Activated CD8-positive, alpha-beta memory T cell treated with anti-CD3 and anti-CD28 coated beads for 4 hours (primary cell): ENCODE results near the gene TMEM106B.

Experiments used
- DNase-seq, 2 donors: peaks; one replicate each; pipeline ENCODE4 v3.0.0-alpha.2; 2020; ENCODE audit warnings: low read depth in 2 of 2

The TMEM106B gene

DNA sequence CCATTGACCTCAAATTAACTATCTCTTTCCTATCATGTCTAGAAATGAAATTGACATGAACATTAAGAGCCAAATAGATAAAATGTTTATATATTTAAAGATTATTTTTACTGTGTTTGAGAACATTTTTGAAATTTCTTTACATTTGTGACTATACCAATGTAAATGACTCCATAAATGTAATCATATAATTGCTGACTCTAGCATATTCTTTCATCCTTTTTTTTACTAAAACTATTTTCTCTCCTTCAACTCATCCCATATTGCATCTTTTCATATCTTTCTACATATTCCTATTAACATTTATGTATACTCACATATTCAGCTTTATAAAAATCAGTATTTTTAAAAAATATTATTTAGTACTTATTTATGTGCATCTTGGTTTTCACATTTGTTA lies 16.9 kb downstream of the TMEM106B start:
- no peak for DNase-seq

DNA sequence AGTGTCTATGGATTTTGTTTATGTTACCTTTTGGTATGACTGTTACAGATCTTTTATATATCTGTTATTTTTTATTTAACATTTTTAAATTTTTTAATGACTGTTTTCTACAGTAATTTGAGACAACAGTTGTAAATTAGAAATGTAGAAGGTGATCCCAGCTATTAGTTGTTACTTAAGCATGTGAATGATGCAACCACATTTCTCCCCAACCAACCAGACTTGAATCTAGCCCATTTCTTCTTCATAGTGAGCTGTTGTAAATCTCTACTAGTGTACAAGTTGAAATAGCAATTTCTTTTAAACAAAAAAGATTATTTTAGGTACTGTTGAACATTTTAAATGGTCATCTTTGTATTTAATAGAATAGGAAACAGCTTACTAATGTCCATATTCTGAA lies 18.0 kb downstream of the TMEM106B start:
- no peak for DNase-seq

DNA sequence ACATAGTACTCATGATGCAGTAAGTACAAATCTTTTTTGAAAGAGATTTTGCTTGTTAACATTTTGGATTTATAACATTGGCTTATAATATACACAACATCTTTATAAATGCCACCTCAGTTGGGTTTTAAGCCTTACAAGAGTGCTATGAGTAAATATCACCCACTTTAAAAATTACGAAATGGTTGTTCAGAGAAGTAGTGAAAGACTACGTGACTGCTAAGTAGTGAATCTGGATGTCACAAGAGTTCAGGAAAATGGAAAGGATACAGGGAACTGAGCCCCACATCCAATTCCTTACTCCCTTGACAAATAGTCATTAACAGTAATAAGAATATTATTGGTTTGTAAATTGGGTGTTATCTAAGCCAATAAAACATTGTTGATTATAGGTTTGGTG lies 20.0 kb downstream of the TMEM106B start:
- no peak for DNase-seq

DNA sequence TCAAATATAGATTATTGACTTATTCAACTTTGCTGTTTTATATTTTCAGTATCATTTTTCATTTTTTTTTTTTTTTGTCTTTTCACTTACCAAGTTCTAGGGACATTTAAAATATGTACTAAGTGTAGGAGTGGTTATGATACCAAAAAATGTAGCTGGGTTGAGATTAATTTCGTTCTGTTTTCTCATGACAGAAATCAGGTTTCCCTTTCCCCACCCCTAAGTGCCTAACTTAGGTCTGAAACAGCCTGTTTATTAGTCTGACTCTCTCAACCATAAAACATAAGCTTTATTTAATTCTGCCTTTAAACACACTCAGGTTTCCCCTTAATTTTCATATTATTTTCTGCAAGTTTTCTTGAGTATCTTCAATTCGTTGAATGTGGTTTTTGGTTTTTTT lies 22.1 kb downstream of the TMEM106B start:
- no peak for DNase-seq

DNA sequence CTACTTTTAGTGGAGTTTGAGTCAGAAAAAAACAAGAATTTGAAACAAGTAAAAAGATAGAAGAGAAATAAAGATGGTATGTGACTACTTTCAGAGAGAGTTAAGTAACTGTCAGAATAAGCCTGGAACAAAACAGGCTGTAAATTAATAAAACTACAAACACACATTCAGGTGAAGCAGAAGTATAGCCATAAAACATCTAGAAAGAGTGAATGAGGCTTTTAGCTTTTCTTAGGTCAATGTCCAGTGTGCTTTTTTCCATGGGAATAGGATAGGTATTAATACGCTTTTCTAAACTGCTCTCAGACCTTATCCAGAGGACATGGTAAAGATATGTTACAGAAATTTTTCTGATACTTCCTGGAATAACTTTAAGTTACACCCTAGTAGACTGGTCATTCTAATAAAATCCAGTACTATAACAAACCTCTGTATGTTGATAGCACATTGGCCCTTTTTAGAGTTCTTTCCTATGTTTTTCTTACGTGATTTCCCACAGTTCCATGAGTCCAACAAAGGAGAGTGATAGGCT lies 23.3 kb downstream of the TMEM106B start:
- no peak for DNase-seq

DNA sequence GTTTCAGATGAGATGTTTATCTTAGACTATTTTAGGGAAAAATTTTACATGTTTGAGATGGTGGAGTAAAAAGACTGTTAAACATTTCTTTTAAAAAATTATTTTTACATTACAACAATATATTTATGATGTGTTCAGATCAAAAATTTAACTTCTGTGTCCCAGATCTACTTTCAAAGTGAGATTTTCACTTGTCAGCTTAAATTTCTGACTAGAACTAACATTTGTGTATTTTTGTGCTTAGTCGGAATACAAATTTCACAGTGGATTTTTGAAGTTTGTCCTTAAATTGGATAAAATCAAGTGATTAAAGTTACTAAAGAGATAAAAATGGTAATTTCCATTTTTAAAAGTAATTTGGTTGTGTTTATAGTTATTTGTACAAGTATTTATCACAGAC lies 24.9 kb downstream of the TMEM106B start:
- DNase-seq = no peak

DNA sequence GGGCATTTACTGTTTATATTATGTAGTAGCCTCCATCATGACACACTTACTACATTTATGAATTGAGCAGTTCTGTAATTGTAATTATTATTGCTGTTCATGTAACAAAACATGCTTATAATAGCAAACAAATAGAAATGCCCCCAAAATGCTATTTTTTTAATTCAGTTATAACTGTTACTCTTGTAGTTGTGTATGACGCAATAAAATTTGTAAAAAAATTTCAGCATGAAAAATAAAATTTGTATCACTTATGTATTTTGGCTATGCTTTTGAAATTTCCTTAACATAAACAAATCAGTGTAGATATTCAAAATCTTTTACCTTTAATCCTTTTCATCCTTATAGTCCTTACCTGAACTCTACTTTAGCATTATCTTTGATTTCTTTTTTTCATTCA lies 25.9 kb downstream of the TMEM106B start:
- no peak for DNase-seq

DNA sequence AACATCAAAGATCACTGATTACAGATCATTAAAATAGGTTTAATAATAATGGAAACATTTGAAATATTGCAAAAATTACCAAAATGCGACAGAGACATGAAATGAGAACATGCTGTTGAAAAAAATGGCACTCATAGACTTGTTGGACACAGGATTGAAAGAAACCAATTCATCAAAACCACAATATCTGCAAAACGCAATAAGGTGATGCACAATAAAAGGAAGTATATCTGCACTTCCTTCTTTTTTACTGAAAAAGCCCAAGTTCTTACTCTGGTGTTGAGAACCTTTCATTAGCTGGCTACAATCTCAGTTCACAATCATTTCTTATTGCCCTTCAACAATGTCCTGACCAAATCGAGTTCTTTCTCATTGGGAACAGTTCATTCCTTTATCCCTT lies 28.7 kb downstream of the TMEM106B start:
- DNase-seq = no peak

DNA sequence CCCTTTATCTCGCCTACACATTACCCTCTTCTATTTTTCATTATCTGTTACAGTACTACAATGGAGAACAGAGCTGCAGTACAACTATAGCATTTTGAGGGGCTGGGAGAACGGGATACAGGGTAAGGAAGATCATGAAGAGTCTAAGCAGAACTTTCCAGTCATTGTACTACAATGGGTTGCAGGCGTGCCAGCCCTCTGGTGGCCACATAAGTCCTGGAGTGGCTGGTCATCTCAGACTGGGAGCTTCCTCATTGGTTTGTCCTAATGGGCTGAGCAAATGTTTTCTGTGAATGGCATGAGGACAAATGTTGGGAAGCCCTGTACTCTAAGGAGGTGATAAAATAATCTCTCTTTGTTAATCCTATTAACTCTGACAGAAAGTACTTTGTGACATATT lies 33.0 kb downstream of the TMEM106B start:
- DNase-seq = no peak

DNA sequence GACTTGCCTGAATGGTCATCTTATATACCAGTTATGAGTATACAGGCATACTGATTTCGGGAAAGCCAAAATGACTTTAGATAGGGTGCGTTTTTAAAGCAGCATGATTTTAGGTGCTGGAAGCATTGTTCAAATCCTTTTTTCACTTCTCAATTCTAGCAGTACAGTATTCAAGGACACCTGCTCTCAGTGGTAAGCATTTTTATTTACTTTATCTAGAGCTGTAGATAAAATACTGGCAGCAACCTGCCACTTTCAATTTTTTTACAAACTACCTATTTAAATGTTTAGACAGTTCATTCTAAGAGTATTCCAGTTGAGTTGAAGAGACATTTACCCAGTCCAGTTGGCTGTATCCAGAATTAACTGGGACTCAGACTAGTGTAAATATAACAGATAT lies 33.6 kb downstream of the TMEM106B start:
- no peak for DNase-seq

DNA sequence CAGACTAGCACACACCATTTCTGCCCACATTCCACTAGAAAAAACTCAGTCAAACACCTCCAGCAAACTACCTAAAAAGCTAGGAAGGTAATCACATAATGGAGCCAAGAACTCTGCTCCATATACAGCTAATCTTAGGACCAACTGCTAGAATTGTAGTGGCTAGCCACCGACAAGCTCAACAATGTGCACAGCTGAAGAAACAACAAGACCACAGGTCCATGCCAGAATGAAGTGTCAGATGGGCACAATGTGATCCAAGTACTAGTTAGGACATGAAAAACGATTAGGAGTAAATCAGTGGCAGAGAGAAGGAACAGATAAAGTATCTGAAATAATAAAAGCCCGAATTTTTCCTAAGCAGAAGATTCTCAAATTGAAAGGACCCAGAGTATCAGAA lies 38.6 kb downstream of the TMEM106B start:
- no peak for DNase-seq

DNA sequence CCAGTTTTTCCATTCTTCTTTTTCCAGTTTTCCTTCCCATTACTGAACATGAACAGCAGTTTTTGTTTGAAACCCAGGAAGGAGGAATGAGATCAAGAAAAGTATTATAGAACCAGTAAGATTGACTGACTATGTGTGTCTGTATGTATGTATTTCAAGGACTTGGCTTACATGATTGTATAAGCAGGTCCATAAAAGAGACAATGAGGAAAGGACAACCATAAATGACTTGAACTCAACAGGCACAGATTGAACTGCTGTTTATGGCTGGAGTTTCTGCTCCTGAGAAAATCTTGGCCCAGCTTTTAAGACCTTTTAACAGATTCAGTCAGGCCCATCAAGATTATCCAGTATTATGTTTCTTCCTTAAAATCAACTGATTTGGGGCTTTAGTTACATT lies 39.1 kb downstream of the TMEM106B start:
- no peak for DNase-seq

DNA sequence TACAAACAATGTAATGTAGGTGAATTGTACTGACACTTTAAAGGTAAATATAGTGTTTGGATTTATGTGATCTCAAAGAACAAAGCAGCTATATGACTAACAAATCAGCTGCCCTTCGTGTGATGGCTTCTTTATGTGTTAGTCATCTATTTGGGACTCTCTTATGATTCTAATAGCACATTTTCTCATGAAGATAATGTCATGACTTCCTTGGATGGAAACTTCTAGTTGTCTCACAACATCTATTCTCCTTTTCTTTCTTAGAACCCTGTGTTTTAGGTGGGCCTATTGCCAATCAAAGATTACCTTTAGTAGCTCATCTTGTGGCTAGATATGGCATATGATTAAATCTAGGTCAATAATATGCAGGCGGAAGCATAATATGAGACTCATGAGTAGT lies 45.0 kb downstream of the TMEM106B start:
- no peak for DNase-seq

DNA sequence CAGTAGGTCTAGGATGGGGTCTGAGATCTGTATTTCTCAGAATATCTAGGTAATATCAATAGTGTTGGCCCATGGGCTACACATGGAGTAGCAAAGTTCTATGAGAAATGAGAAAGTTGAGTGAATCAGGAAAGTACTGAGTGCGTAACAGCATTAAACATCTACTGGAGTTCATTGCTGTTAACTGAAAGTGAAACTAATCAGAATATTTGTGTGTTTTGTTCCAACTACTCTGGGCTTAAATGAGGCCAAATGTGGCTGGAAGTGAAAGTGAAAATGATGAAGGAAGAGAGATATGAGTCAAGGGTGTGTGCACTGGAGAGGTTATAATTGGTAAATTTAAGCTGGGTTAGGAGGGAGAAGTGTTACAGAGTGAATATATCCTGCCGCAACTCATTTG lies 46.5 kb downstream of the TMEM106B start:
- DNase-seq = peak in 1 of 2 donors; percentile 12

DNA sequence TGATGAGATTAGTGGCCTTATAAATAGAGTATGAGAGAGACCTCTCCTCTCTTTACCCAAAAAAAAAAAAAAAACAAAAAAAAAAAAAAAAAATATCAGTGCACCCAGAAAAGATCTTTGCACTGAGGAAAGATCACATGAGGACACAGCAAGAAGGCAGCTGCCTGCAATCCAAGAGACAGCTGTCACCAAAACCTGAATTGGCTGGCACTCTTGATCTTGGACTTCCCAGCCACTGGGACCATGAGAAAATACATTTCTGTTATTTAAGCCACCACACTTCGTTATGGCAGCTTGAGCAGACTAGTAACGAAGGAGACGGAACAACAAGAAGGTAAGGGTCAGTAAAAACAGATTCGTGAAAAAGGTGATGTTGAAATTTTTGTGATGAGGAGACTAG lies 47.0 kb downstream of the TMEM106B start:
- no peak for DNase-seq

DNA sequence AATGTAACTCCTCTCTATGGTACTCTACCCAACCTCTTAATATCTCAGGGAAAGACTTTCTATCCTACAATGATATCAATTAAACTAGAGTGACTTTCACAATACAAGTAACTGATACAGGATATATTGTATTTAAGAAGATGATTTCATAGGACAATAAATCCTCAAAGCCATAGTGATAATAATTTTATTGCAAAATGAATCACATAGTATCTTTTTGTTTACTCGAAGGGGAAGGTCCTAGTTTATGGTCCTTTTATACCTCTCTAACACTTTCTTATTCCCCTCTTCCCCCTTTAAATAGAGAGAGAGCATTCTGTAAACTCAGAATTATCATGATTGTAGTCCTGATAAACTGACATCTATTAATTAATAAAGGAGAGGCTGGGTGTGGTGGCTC lies 56.4 kb downstream of the TMEM106B start:
- DNase-seq = no peak

DNA sequence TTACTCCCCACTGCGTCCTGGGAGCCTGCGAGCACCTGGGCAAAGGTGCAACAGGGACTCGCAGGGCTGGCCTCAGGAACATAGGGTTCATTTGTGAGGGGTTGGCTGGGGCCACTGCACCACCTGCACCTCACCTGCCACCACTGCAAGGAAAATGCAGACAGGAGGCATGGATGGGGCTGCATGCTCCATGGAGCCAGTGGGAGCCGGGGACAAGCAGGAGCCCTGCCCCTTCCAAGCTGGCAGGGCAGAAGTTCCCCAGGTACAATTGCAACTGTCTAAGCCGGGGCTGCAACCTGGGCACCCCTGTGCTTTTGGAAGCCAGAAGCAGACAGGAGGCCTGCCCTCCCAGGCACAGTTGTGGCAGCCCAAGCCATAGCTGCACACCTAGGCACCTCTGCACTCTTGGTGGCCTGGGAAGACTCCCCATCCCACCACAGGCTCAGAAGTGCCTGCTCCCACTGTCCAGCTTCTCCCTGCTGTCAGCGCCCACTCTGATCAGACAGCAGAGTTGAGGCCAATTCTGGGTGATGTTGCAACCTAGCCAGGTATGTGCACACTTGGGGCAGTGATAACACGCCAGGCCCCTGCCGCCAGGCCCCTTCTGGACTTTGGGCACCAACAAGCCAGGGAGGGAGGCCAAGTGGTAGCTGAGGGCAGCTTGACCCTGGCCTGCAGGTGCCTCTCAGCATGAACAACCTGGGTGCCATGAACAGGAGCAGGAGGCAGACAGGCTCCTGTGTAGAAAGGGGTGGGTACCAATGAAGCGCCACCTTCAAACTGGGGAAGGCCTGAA lies 58.2 kb downstream of the TMEM106B start:
- DNase-seq = no peak

DNA sequence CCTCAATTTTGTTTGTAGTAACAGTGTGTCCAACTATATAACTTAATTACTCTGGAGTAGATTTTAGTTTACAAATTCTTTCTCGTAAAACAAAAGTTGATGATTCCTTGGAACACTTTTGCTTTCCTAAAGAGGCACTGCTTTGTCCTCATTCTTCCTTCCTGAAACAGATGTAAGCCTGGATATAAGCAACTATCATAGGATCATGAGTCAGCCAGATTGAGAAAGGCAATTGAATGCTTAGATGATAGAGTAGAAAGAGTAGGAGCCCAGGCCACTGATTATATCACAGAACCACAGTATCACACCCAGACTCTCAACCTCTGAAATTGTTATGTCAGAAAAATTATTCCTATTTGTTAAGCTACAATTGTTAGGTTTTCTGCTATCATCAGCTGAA lies 69.9 kb downstream of the TMEM106B start:
- DNase-seq = no peak

DNA sequence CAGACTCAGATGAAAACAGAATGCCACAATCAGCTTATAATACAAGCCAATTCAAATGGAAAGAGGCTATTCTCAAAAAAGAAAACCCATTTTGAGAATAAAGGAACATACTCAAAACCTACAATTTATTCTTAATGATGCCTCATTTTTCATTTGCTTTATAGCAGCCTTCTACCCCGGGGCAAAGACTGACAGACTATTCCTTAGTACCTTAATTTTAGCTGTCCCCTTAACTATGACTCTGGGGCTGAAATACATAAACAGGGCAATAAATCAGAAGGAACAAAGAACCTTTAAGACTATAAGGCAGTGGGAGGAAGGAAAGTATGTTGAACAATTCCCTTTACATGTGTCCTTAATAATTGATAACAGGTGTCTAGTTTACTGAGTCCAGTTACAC lies 76.8 kb downstream of the TMEM106B start:
- DNase-seq = no peak

DNA sequence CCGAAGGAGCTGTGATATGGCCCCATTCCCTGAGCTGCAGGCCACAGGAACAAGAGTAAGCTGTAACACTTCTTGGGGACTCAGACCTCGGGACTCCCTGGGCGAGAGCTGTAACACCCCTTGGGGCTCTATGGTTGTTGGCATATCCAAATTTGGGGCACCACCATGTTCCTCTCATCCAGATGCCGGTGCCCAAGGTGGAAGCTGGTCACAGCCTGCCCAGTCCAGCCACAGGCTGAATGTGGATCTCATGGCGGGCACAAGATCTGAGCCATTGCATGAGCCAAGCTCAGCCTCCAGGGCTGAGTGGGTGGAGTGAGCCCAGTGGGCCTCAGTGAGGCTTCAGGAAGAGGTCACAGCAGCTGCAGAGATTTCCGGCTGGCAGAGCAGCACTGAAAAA lies 78.9 kb downstream of the TMEM106B start:
- no peak for DNase-seq

DNA sequence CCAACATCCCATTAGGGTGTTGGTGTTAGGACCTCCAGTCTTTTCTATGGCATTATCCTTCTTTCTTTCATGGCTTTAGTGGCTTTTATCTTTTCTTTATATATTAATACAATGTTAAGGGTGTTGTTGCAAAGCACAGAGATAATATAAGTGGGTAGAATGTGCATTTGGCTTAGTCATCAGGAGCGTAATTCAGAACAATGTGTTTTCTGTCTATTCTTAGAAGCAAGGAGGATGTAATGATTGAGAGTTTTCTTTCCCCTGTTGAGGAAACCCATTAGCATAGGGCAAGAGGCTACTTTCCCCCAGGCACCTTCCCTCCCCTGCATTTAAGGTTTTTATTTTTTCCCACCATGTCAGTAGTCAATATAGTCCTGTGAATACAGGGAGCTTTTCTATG lies 79.7 kb downstream of the TMEM106B start:
- DNase-seq = no peak

DNA sequence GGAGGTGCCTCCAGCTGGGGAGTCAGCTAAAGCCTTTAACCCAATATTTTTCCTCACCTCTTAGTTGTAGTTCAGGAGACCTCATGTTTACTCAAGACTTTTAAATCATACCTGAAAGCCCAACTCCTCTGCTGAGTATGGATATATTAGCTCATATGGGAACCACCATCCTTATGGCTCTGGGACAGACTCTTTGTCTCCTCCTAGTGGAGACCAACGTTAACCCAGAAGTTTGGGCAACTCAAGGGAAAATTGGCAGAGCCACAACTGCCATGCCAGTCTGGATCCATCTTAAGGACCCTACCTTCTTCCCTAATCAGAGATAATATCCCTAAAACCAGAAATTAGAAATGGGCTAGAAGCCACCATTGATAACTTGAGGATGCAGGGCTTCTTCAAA lies 80.8 kb downstream of the TMEM106B start:
- no peak for DNase-seq
